Mesenteric fat pad (tissue), 1 donor: Measurements from ENCODE around the gene VRK3. TPM values are rescaled to one million over a fixed set of nuclear protein-coding genes. Genes with fewer than 3 reads are reported as not detected.

Experiments
- DNase-seq: peaks from one replicate; pipeline ENCODE4 v3.0.0-alpha.2; 2020; ENCODE audit warnings: low spot score
- total RNA-seq: library from RNA; stranded (reverse); fragmentation: NEBNext Ultra II Directional; extraction: Animal tissue kit (Norgen Biotek cat#: 25700); gene quantifications from one replicate; pipeline ENCODE4 v1.2.1, GENCODE V29; 2021
- donor health status: DM: yes; HTN: yes; CAD: no.

VRK3 gene
- total RNA-seq, 1 donor from 2014 or later = 27.5 TPM

DNA sequence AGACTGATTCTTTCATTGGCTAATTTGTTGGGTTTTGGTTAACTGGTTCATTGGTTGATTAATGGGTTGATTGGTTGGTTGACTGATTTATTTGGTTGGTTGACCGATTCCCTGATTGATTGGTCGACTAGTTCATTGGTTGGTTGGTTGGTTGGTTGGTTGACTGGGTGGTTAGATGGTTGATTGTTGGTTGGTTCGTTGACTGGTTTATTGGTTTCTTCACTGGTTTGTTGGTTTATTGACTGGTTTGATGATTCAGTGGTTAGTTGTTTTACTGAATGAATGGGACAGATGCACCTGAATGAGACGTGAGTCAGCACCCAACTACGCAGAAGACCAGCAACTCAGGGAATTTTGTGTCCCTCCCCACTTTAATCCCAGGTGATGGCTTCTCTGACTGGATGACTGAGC lies 93.1 kb downstream of the VRK3 start:
- no peak for DNase-seq

DNA sequence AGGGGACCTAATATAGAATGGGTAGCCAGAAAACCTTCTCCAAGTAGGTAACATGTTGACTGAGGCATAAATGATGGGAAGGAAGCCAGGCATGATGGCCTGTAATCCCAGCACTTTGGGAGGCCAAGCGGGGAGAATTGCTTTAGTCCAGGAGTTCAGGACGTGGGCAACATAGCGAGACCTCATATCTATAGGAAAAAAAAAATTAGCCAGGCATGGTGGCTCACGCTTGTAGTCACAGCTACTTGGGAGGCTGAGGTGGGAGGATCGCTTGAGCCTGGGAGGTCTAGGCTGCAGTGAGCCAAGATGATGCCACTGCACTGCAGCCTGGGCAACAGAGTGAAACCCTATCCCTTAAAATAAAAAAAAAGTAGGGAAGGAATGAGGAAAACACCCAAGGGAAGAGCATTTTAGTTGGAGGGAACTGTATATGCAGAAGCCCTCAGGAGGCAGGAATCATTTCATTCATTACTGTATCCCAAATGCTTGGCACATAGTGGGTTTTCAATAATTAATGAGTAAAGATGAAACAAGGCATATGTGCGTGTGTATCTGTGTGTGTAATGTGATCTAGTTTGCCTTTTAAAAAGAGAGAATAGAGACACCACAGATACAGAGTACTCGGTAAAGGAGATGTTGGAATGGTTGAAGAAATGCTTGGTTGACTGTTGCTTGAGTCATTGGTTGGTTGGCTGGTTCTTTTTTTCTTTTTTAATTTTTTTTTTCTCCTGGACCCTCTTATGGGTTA lies 93.7 kb downstream of the VRK3 start:
- DNase-seq = no peak

DNA sequence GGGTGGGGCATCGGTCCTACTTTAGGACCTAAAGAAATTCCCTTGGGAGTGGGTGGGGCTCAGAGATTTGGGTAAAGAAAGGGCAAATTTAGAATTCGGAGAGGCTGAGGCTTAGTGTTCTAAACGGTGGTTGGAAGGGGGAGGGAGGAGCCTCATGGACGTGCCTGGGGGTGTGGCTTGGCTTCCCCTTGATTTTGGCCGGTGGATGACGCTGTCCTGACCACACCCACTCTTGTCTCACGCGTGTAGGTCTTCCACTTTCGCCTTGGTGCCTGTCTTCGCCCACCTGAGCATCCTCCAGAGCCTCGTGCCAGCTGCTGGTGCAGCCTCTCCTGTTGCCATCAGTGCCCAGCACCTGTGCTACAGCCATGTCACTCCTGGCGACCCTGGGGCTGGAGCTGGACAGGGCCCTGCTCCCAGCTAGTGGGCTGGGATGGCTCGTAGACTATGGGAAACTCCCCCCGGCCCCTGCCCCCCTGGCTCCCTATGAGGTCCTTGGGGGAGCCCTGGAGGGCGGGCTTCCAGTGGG lies 94.6 kb downstream of the VRK3 start:
- no peak for DNase-seq

DNA sequence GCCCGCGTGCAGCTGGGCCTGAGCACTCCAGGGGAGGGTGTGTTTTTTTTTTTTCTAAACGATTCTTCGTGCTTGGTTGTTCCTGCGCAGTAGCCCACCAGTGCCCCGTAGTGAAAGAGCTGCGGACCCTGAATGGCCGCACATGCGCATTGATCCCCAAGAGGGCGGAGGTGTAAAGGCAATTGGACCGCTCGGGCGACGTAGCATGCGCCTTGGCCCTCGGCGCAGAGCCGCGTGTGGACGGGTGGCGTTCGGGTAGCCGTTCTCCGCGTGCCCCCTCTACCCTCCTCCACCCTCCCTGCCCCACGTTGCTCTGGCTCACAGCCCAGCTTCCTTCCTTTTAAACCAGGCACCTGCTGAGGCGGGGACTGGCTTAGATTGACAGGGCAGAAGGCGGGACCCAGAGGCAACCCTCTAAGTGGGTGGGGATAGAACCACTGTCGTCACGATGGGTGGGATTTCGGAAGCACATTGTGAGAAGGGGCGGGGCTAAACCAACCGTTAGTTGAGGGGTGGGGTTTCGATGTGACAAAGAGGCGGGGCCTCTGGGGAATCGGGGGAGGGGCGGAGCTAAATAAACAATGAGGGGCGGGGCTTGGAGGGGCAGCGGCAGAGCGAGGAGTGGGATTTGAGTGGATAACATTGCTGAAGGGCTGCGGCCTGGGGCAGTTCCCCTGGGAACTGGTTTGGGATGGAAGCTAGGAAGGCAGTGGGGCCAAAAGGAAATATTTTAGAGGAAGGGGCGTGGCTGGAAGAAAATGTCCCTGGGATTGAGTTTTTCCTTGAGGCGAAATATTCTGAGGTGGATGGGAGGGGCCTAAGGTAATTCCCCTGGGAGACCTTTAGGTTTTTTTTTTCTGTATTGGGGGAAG lies 95.3 kb downstream of the VRK3 start:
- peak; percentile 93 for DNase-seq

DNA sequence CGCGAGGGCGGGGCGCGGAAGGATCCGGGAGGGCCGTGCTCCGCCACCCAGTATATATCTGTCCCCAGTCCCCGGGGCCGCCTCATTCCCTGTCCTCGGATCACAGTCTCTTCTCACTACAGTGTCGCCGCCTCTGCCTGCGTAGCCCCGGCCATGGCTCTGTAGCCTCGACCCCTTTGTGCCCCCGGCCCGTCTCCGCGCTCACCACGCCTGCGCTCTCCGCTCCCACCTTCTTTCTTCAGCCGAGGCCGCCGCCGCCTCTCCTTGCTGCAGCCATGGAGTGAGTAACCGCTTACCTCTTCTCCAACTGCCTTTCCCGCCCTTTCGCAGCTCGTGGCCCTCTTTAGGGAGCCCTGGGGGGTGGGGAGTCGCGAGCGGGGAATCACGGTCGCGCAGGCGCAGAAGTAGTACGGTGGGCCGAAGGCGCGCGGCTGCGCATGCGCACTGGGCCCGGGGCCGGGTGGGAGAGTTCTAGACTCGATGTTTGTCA lies 96.0 kb downstream of the VRK3 start, which contains the start of the genes ATF5 and NUP62:
Gene ATF5, plus strand, starts transcription at position 85 of the 490 bp plus-strand sequence. CDS start 1,646 bp downstream, outside the sequence.
Gene NUP62, minus strand, starts transcription at position 384 of the 490 bp plus-strand sequence. CDS start 19,697 bp downstream, outside the sequence.
- peak; percentile 98 for DNase-seq

DNA sequence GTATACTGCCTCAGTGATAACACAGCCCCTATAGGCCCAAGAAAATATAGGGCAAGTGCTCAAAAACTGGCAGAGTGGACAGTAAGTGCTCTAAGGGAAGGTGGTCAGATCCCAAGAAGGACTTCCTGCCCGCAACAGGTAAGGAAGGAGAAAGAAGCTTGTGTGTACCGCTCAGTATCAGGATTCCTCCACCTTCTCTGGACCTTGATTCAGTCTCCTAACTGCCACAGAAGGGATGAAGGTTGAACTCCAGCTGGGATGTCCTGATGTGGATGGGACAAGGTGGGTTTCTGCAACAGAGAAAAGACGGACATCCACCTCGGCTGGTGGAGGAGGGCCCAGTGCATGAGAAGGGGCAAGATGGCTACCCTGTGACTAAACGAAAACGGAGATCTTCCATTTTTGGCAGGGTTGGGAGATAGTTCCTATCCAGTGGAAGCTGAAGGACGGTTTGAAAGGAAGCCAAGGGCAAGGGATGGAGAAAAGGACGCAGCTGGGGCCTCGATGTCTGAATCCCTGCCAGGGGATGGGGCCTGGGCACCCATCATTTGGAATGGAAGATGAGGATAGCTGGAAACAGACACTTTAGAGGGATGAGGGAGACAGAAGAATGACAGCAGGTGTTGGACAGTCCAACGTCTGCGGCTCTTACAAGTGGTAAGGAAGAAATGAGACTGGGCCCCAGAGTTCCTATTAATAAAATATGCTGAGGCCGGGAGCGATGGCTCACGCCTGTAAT lies 97.5 kb downstream of the VRK3 start:
- no peak for DNase-seq

DNA sequence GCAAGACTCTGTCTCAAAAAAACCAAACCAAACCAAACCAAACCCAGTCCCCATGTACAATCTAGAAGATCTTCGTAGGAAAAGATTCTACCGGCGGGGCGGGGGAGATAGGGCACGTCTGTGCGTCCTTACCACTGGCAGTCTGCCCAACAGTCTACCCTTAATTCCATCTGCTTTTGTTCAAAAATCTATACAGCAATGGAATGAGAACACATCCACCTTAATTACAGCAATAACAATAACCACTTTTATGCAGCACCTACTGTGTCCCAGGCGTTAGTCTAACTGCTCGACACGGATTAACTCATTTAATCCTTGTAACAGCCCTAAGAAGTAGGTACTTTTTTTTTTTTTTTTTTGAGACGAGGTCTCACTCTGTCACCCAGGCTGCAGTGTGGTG lies 98.7 kb downstream of the VRK3 start:
- DNase-seq = no peak

Other genes starting within 250 kb of the VRK3 start
- 12.7 TPM for gene FUZ, start 212.1 kb downstream of the VRK3 start, total RNA-seq
- 40.4 TPM for gene MED25, start 207.1 kb downstream of the VRK3 start, total RNA-seq
- gene PTOV1, start 174.2 kb downstream of the VRK3 start, total RNA-seq = 99.4 TPM
- gene PNKP, start 157.8 kb downstream of the VRK3 start, total RNA-seq = 57.6 TPM
- gene AKT1S1, start 148.0 kb downstream of the VRK3 start, total RNA-seq = 38.8 TPM
- gene TBC1D17, start 147.7 kb downstream of the VRK3 start, total RNA-seq = 39.9 TPM
- gene IL4I1, start 128.5 kb downstream of the VRK3 start, total RNA-seq = 2.3 TPM
- 46.1 TPM for gene ATF5, start 96.2 kb downstream of the VRK3 start, total RNA-seq
- gene NUP62, start 95.9 kb downstream of the VRK3 start, total RNA-seq = 34.5 TPM
- 3.0 TPM for gene SIGLEC11, start 64.2 kb downstream of the VRK3 start, total RNA-seq
- 6.8 TPM for gene ZNF473, start 633 bp upstream of the VRK3 start, total RNA-seq
- not detected for gene IZUMO2, start 137.9 kb upstream of the VRK3 start, total RNA-seq
- 26.4 TPM for gene MYH14, start 178.2 kb upstream of the VRK3 start, total RNA-seq